Muscle layer of colon (tissue), 2 donors: ENCODE measurements around the gene INPP5A.

Source experiments
- H3K27ac ChIP-seq: one replicate; pipeline ENCODE4 v1.7.0; 2013; ENCODE audit warnings: low read depth, mild to moderate bottlenecking, low read length, moderate library complexity
- H3K27me3 ChIP-seq, 2 donors: one replicate each; pipeline ENCODE4 v1.7.0; 2013; ENCODE audit warnings: low read length in 2 of 2, mild to moderate bottlenecking in 2 of 2; ENCODE audit not compliant: insufficient read depth in 2 of 2, control insufficient read depth in 1 of 2
- H3K36me3 ChIP-seq: one replicate; pipeline ENCODE4 v1.7.0; 2013; ENCODE audit warnings: mild to moderate bottlenecking, low read length; ENCODE audit not compliant: insufficient read depth
- H3K4me1 ChIP-seq: one replicate; pipeline ENCODE4 v1.7.0; 2013; ENCODE audit warnings: mild to moderate bottlenecking, low read length; ENCODE audit not compliant: insufficient read depth
- H3K4me3 ChIP-seq, 2 donors: one replicate each; pipeline ENCODE4 v1.7.0; 2013; ENCODE audit warnings: low read length in 2 of 2, low read depth in 1 of 2, mild to moderate bottlenecking in 1 of 2, moderate library complexity in 1 of 2
- H3K9ac ChIP-seq: one replicate; pipeline ENCODE4 v1.7.0; 2013; ENCODE audit warnings: low read length
- H3K9me3 ChIP-seq: one replicate; pipeline ENCODE4 v1.7.0; 2013; ENCODE audit warnings: mild to moderate bottlenecking, low read length
- donor health status: abdominal sarcoma.
- donor health status: Adenocarcinoma of cecum.

INPP5A gene

DNA sequence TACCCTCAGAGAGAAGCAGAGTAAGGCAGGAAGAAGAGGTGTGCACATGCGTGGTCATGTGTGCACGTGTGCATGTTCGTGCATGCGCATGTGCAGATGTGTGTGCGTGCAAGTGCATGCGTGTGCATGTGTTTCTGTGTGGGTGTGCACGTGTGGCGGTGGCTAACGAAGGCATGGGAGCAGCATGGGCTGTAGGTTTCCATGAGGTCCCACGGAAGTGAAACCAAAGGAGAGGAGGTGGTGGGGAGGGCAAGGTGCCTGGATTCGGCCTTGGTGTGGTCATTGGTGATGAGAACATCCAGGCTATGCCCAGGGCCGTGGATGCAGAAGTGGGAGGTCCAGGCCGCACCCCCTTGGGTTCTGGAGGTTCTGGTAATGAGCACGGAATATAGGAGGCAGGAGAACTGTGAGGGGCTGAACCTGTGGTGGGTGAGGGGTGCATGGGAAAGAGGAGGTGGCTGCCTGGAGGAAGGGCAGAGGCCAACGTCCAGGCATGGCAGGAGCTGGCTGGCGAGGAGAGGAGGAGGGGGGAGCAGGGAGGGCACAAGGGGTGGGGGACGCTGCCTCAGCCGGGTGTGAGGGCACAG lies 2.4 kb upstream of the INPP5A start:
- H3K36me3 ChIP-seq: no peaks in the 10 kb centered on the region
- no peak overlapping the region for H3K27ac ChIP-seq
- peaks cover 21% of the 10 kb centered on the region for H3K4me1 ChIP-seq
- H3K9me3 ChIP-seq: no peaks in the 10 kb centered on the region
- H3K9ac ChIP-seq: no peak overlapping the region
- H3K27me3 ChIP-seq: no peaks in the 10 kb centered on the region
- no peak overlapping the region for H3K4me3 ChIP-seq

DNA sequence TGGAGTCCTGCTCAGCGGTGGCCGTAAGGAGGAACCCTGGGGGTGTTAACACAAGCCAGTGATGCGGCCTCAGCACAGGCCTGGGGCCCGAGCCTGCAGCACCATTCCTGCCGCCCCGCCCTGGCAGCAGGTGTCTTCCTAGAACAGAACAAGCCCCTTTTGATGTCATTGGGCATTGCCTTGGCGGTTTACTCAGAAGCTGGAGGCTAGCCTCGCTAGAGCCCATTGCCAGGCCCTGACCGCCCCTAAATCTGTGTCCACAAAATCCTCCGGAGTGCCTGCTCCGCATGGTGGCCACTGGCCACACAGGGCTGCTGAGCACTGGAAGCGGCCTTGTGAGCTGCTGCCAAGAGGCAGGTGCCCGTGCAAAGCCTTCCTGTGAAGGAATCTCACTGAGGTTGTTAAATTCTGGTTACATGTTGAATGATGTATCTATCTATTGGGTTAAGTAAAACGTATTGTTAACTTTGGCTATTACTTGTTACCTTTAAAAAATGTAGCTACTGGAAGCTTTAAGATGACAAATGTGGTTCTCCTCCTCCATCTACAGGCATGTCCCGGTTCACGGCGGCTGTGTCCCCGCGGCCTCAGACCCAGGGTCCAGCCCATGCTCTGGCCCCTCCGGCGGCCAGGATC lies 1.2 kb upstream of the INPP5A start:
- no peaks in the 10 kb centered on the region for H3K36me3 ChIP-seq
- no peaks in the 10 kb centered on the region for H3K27me3 ChIP-seq
- peak overlapping the region; percentile 48 to 53 for H3K4me3 ChIP-seq
- peaks cover 33% of the 10 kb centered on the region for H3K4me1 ChIP-seq
- peak overlapping the region; percentile 79 for H3K27ac ChIP-seq
- H3K9me3 ChIP-seq: no peaks in the 10 kb centered on the region
- no peak overlapping the region for H3K9ac ChIP-seq

DNA sequence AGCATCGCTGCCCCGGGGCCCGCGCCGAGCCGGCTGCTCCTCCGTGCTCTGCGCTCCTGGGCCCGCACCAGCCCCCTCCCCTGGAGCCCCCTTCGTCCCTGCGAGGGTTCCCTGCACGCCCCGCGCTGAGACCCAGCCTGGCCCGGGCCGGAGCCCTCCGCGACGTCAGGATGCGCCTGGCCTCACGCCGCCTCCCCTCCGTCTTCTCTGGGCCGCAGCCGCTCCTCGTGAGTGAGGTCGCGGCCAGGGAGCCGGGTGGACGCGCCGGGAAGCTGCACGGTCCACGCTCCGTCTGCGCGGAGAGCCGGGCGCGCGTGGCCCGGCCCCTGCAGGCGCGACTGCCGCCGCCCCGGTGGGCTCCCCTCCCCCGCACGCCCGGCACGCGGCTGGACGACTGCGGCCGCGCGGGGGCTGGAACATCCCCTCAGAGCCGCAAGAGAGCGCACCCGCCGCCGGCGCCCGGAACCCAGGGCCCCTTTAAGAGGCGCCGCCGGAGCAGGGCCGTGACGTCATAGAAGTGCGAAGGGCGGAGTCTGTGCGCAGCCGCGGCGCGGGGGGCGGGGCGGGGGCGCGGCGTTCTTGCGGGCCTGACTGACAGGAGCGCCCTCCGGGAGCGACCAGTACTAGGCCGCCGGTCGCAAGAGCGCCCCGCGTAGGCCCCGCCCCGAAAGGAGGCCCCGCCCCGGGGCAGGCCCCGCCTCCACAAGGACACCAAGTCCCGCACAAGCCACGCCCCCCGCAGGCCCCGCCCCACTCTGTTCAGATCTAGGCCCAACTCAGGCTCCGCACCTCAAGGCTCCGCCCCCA lies 507 bp upstream of the INPP5A start:
- peak overlapping the region; percentile 48 to 53 for H3K4me3 ChIP-seq
- H3K36me3 ChIP-seq: no peaks in the 10 kb centered on the region
- H3K4me1 ChIP-seq: peaks cover 40% of the 10 kb centered on the region
- no peaks in the 10 kb centered on the region for H3K27me3 ChIP-seq
- no peaks in the 10 kb centered on the region for H3K9me3 ChIP-seq
- peak overlapping the region; percentile 79 for H3K27ac ChIP-seq
- H3K9ac ChIP-seq: no peak overlapping the region

DNA sequence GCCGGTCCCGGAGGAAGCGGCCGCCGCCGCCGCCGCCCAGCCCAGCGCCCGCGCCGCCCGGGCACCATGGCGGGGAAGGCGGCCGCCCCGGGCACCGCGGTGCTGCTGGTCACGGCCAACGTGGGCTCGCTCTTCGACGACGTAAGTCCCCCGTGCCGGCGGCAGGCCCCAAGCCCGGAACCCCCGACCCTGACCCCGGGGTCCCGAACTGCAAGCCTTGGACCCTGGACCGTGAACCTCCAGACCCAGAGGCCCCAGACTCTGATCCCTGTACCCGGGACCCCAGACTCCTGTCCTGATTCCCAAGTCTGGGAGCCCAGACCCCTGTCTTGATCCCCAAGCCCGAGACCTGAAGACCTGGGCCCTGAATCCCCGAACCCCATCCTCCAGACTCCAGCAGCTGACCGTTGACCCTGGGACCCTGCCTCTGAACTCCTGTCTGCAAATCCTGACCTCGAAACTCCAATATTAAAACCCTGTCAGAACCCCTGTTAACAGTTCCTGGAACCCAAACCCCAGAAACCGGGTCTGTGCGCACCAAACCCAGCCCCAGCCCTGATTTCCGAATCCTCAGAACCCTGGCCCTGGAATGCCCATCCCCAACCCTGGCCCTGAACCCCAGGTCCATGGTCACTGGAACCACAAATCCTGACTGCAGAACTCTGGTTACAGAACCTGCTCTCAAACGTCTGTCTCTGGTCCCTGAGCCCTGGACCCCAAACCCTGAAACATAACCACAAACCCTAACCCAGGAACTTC lies 623 bp downstream of the INPP5A start:
- Histone ChIP-seq H3K36me3 (no peaks in the 10 kb centered on the region), H3K27me3 (no peaks in the 10 kb centered on the region), H3K4me3 (peak overlapping the region; percentile 86 to 92), H3K9ac (peak overlapping the region; percentile 96), H3K4me1 (peaks cover 46% of the 10 kb centered on the region), H3K9me3 (no peaks in the 10 kb centered on the region), H3K27ac (peak overlapping the region; percentile 95)

DNA sequence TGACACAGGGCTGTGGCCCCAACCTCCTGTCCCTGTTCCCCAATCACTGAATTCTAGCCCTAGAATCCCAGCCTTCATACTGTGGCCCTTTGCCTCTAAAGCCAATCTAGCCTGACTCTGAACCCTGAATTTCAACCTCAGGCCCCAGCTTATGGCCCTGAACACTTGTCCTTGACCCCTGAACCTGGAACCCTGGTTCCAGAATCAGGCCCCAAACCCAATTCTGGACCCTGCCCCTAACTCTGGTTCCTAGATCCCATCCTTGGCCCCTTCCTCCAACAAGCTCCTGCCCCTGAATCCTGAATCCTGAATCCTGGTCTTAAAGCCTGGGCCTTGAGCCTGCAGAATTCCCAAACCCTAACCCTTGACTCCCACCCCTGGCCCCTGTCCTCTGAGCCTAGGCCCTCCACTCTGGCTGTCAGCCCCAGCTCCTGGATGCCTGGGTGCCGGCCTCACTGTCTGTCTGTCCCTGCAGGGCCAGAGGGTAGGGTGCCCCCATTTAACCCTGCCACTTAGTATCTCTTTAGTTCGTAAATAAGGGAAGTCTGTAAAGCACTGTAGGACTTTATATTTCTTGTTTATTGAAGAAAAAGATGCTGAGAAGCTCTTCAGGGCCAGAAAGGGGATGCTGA lies 1.3 kb downstream of the INPP5A start:
- H3K27me3 ChIP-seq: no peaks in the 10 kb centered on the region
- H3K36me3 ChIP-seq: no peaks in the 10 kb centered on the region
- peaks cover 49% of the 10 kb centered on the region for H3K4me1 ChIP-seq
- peak overlapping the region; percentile 95 for H3K27ac ChIP-seq
- peak overlapping the region; percentile 86 to 92 for H3K4me3 ChIP-seq
- peak overlapping the region; percentile 96 for H3K9ac ChIP-seq
- no peaks in the 10 kb centered on the region for H3K9me3 ChIP-seq

DNA sequence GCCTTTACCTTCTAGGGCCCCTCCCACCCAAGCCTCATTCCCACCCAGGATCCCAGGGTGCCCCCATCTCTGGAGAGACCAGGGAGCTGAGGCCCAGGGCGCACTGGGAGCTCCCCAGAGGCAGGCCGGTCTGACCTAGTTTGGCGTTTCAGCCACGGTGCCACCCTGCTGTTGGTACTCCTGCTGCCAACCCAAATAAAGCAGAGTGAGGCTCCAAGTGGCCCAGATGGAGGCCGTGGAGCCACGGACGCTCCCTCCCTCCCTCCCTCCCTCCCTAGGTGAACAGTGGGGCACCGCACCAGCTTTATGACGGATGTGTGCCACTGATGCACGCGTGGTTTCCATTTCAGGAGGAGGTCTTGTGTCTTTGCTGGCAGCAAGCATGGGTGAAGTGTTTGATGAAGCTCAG lies 1.8 kb downstream of the INPP5A start:
- no peaks in the 10 kb centered on the region for H3K36me3 ChIP-seq
- peaks cover 55% of the 10 kb centered on the region for H3K4me1 ChIP-seq
- H3K27me3 ChIP-seq: no peaks in the 10 kb centered on the region
- peak overlapping the region; percentile 95 for H3K27ac ChIP-seq
- peak overlapping the region; percentile 96 for H3K9ac ChIP-seq
- no peaks in the 10 kb centered on the region for H3K9me3 ChIP-seq
- peak overlapping the region; percentile 86 to 92 for H3K4me3 ChIP-seq

DNA sequence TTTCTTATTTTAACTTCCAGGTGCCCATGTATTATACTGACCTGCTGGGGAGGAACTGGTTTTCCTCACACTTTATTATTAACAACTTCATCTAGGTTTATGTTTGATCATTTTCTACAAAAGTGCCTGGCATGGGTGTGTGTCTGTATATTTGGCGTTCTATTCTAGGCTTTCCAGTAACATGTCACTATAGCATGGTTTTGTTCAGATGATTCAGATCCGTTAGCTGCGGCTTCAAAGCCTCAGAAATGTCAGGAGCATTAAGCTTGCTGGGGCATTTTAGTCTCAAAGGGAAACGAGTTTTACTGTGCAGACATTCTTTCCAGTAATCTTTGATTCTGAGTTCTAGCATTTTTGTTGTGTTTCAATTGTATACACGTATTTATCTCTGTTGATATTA lies 2.3 kb downstream of the INPP5A start:
- Histone ChIP-seq H3K9ac (peak overlapping the region; percentile 30), H3K4me3 (peak overlapping the region in 1 of 2 donors; percentile 92), H3K27me3 (no peaks in the 10 kb centered on the region), H3K36me3 (no peaks in the 10 kb centered on the region), H3K27ac (peak overlapping the region; percentile 95), H3K4me1 (peaks cover 59% of the 10 kb centered on the region), H3K9me3 (no peaks in the 10 kb centered on the region)

DNA sequence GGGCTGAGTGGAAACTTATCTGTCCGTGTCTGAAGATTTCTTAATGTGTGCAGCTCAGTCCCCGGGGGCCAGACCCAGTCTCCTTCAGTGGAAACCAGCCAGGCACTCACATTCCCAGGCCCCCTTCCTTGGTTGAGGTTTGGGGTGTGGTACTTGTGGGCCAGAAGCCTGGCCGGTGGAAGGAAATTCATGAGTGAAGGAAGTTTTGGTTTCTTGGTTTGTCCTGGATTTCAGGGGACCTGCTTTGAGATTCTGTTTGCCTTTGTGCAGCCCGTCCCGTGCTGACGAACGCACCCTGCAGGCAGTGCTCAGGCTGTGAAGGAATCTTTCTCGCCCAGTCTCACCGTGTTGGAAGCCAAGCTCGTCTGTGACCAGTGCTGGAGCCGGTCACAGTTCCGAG lies 2.9 kb downstream of the INPP5A start:
- Histone ChIP-seq H3K9me3 (no peaks in the 10 kb centered on the region), H3K27ac (peak overlapping the region; percentile 95), H3K4me3 (peak overlapping the region in 1 of 2 donors; percentile 92), H3K27me3 (no peaks in the 10 kb centered on the region), H3K9ac (peak overlapping the region; percentile 30), H3K36me3 (no peaks in the 10 kb centered on the region), H3K4me1 (peaks cover 65% of the 10 kb centered on the region)

DNA sequence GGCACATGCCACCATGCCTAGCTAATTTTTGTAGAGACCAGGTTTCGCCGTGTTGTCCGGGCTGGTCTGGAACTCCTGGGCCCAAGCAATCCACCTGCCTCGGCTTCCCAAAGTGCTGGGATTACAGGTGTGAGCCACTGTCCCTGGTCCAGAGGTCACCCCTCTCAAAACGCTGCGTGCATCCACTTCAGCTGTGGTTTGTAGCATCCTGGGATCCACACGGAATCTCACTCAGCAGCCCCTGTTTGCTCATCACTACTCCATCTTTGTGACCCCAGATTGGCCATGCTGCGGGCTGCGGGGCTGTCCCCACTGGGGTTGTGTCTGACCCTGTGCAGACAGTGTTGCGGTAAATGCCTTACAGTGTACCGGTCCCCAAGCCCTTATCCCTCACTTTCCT lies 3.5 kb downstream of the INPP5A start:
- no peak overlapping the region for H3K4me3 ChIP-seq
- H3K27ac ChIP-seq: peak overlapping the region; percentile 95
- no peaks in the 10 kb centered on the region for H3K27me3 ChIP-seq
- H3K9ac ChIP-seq: no peak overlapping the region
- no peaks in the 10 kb centered on the region for H3K36me3 ChIP-seq
- H3K4me1 ChIP-seq: peaks cover 70% of the 10 kb centered on the region
- no peaks in the 10 kb centered on the region for H3K9me3 ChIP-seq

DNA sequence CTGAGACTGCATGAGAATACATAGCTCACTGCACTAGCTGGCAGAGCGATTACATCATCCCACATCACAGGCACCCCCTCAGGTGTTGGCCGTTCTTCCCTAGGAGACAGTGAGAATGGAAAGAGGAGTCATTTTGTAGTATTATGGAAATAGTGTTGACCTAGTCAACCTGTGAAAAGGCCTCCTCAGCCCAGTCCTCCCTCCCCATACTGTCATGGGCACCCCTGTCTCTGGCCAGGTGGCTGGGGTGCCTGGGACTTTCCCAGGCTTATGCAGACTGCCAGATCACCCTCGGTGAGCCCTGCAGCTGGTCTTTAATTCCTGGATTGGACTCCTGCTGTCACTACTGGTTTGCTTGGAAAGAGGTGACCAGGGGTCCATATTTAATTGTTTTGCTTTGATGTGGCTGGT lies 4.0 kb downstream of the INPP5A start:
- Histone ChIP-seq H3K27me3 (no peaks in the 10 kb centered on the region), H3K4me1 (peaks cover 66% of the 10 kb centered on the region), H3K36me3 (no peaks in the 10 kb centered on the region), H3K4me3 (no peak overlapping the region), H3K9me3 (no peaks in the 10 kb centered on the region), H3K27ac (no peak overlapping the region), H3K9ac (no peak overlapping the region)
